Measurements from ENCODE around the gene RAPGEF1.
"Not testable (repeated sequence)": the region's sequence is repeated elsewhere in the genome, so short reads cannot be mapped to it uniquely, and the experiment has no call there.

GRCh38 chr9:131681108-131681507 is 58.8 kb downstream of the RAPGEF1 start:
- TF ChIP-seq, protein P1, sequence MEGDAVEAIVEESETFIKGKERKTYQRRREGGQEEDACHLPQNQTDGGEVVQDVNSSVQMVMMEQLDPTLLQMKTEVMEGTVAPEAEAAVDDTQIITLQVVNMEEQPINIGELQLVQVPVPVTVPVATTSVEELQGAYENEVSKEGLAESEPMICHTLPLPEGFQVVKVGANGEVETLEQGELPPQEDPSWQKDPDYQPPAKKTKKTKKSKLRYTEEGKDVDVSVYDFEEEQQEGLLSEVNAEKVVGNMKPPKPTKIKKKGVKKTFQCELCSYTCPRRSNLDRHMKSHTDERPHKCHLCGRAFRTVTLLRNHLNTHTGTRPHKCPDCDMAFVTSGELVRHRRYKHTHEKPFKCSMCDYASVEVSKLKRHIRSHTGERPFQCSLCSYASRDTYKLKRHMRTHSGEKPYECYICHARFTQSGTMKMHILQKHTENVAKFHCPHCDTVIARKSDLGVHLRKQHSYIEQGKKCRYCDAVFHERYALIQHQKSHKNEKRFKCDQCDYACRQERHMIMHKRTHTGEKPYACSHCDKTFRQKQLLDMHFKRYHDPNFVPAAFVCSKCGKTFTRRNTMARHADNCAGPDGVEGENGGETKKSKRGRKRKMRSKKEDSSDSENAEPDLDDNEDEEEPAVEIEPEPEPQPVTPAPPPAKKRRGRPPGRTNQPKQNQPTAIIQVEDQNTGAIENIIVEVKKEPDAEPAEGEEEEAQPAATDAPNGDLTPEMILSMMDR (IDR thresholded peaks at IDR 0.05): not testable (repeated sequence)
- not testable (repeated sequence) for TF ChIP-seq POLR2A (IDR thresholded peaks at IDR 0.05)

Measured in ovary (tissue), 3 donors.